ENCODE results near the gene TTN.

The TTN gene

GRCh38 chr2:178756843-178757242, 50.4 kb downstream of the TTN start:
- no peaks in the 10 kb centered on the region for H3K9me3 ChIP-seq (ENCODE audit: control insufficient read depth, insufficient read depth, low read length)
- no peak for DNase-seq (ENCODE audit: low read depth, low spot score)
- no peaks in the 10 kb centered on the region for H3K4me1 ChIP-seq (ENCODE audit: control insufficient read depth, insufficient read depth, low read length)
- WGBS (ENCODE audit: insufficient coverage, insufficient read length), result no CpG with 5 or more reads among the region's 2 CpGs
- no peaks in the 10 kb centered on the region for H3K27me3 ChIP-seq (ENCODE audit: control insufficient read depth, insufficient read depth, low read length)
- no peak overlapping the region for H3K27ac ChIP-seq (ENCODE audit: low read length)
- H3K4me3 ChIP-seq (ENCODE audit: low read length), result no peak overlapping the region
- H3K36me3 ChIP-seq (ENCODE audit: control insufficient read depth, insufficient read depth, low read length), result no peaks in the 10 kb centered on the region

- no peaks in the 10 kb centered on the region for H3K9me3 ChIP-seq (ENCODE audit: control insufficient read depth, insufficient read depth, low read length)
- no peaks in the 10 kb centered on the region for H3K27me3 ChIP-seq (ENCODE audit: control insufficient read depth, insufficient read depth, low read length)
- WGBS (ENCODE audit: insufficient coverage, insufficient read length), result no CpG with 5 or more reads among the region's 7 CpGs
- H3K4me1 ChIP-seq (ENCODE audit: control insufficient read depth, insufficient read depth, low read length), result no peaks in the 10 kb centered on the region
- H3K36me3 ChIP-seq (ENCODE audit: control insufficient read depth, insufficient read depth, low read length), result no peaks in the 10 kb centered on the region
- H3K27ac ChIP-seq (ENCODE audit: low read length), result no peak overlapping the region
- H3K4me3 ChIP-seq (ENCODE audit: low read length), result no peak overlapping the region
- DNase-seq (ENCODE audit: low read depth, low spot score), result no peak
Observed at GRCh38 chr2:178756343-178756742, 50.9 kb downstream of the TTN start.

GRCh38 chr2:178747767-178748166, 59.5 kb downstream of the TTN start:
- Histone ChIP-seq H3K4me3 (ENCODE audit: low read length) (no peak overlapping the region), H3K27me3 (ENCODE audit: control insufficient read depth, insufficient read depth, low read length) (no peaks in the 10 kb centered on the region), H3K9me3 (ENCODE audit: control insufficient read depth, insufficient read depth, low read length) (no peaks in the 10 kb centered on the region), H3K4me1 (ENCODE audit: control insufficient read depth, insufficient read depth, low read length) (no peaks in the 10 kb centered on the region), H3K27ac (ENCODE audit: low read length) (no peak overlapping the region), H3K36me3 (ENCODE audit: control insufficient read depth, insufficient read depth, low read length) (no peaks in the 10 kb centered on the region)
- DNase-seq (ENCODE audit: low read depth, low spot score), result no peak

- WGBS (ENCODE audit: insufficient coverage, insufficient read length), result no CpG with 5 or more reads among the region's 4 CpGs
- no peaks in the 10 kb centered on the region for H3K4me1 ChIP-seq (ENCODE audit: control insufficient read depth, insufficient read depth, low read length)
- no peaks in the 10 kb centered on the region for H3K27me3 ChIP-seq (ENCODE audit: control insufficient read depth, insufficient read depth, low read length)
Observed at GRCh38 chr2:178734518-178734917, 72.7 kb downstream of the TTN start.

GRCh38 chr2:178733975-178734374, 73.2 kb downstream of the TTN start:
- Histone ChIP-seq H3K27ac (ENCODE audit: low read length) (no peak overlapping the region), H3K27me3 (ENCODE audit: control insufficient read depth, insufficient read depth, low read length) (no peaks in the 10 kb centered on the region), H3K4me3 (ENCODE audit: low read length) (no peak overlapping the region), H3K9me3 (ENCODE audit: control insufficient read depth, insufficient read depth, low read length) (no peaks in the 10 kb centered on the region), H3K36me3 (ENCODE audit: control insufficient read depth, insufficient read depth, low read length) (no peaks in the 10 kb centered on the region), H3K4me1 (ENCODE audit: control insufficient read depth, insufficient read depth, low read length) (no peaks in the 10 kb centered on the region)
- DNase-seq (ENCODE audit: low read depth, low spot score), result no peak
- no CpG with 5 or more reads among the region's 2 CpGs for WGBS (ENCODE audit: insufficient coverage, insufficient read length)

More at GRCh38 chr2:178734518-178734917, 72.7 kb downstream of the TTN start:
- Histone ChIP-seq H3K9me3 (ENCODE audit: control insufficient read depth, insufficient read depth, low read length) (no peaks in the 10 kb centered on the region), H3K4me3 (ENCODE audit: low read length) (no peak overlapping the region), H3K27ac (ENCODE audit: low read length) (no peak overlapping the region), H3K36me3 (ENCODE audit: control insufficient read depth, insufficient read depth, low read length) (no peaks in the 10 kb centered on the region)
- DNase-seq (ENCODE audit: low read depth, low spot score), result no peak

- Histone ChIP-seq H3K4me1 (ENCODE audit: control insufficient read depth, insufficient read depth, low read length) (no peaks in the 10 kb centered on the region), H3K27ac (ENCODE audit: low read length) (no peak overlapping the region), H3K9me3 (ENCODE audit: control insufficient read depth, insufficient read depth, low read length) (no peaks in the 10 kb centered on the region), H3K4me3 (ENCODE audit: low read length) (no peak overlapping the region), H3K27me3 (ENCODE audit: control insufficient read depth, insufficient read depth, low read length) (no peaks in the 10 kb centered on the region), H3K36me3 (ENCODE audit: control insufficient read depth, insufficient read depth, low read length) (no peaks in the 10 kb centered on the region)
- WGBS (ENCODE audit: insufficient coverage, insufficient read length), result no CpG with 5 or more reads among the region's 3 CpGs
- DNase-seq (ENCODE audit: low read depth, low spot score), result no peak
Observed at GRCh38 chr2:178732913-178733312, 74.3 kb downstream of the TTN start.

- H3K27me3 ChIP-seq (ENCODE audit: control insufficient read depth, insufficient read depth, low read length), result no peaks in the 10 kb centered on the region
- H3K4me3 ChIP-seq (ENCODE audit: low read length), result no peak overlapping the region
- WGBS (ENCODE audit: insufficient coverage, insufficient read length), result no CpG with 5 or more reads among the region's 5 CpGs
- H3K36me3 ChIP-seq (ENCODE audit: control insufficient read depth, insufficient read depth, low read length), result no peaks in the 10 kb centered on the region
- no peak overlapping the region for H3K27ac ChIP-seq (ENCODE audit: low read length)
- no peaks in the 10 kb centered on the region for H3K9me3 ChIP-seq (ENCODE audit: control insufficient read depth, insufficient read depth, low read length)
- no peak for DNase-seq (ENCODE audit: low read depth, low spot score)
- H3K4me1 ChIP-seq (ENCODE audit: control insufficient read depth, insufficient read depth, low read length), result no peaks in the 10 kb centered on the region
Observed at GRCh38 chr2:178731300-178731699, 75.9 kb downstream of the TTN start.

GRCh38 chr2:178730049-178730448, 77.2 kb downstream of the TTN start:
- Histone ChIP-seq H3K4me3 (ENCODE audit: low read length) (no peak overlapping the region), H3K27me3 (ENCODE audit: control insufficient read depth, insufficient read depth, low read length) (no peaks in the 10 kb centered on the region), H3K9me3 (ENCODE audit: control insufficient read depth, insufficient read depth, low read length) (no peaks in the 10 kb centered on the region), H3K27ac (ENCODE audit: low read length) (no peak overlapping the region), H3K4me1 (ENCODE audit: control insufficient read depth, insufficient read depth, low read length) (no peaks in the 10 kb centered on the region), H3K36me3 (ENCODE audit: control insufficient read depth, insufficient read depth, low read length) (no peaks in the 10 kb centered on the region)
- no peak for DNase-seq (ENCODE audit: low read depth, low spot score)
- no CpG with 5 or more reads among the region's 2 CpGs for WGBS (ENCODE audit: insufficient coverage, insufficient read length)

- H3K4me1 ChIP-seq (ENCODE audit: control insufficient read depth, insufficient read depth, low read length), result no peaks in the 10 kb centered on the region
- no peaks in the 10 kb centered on the region for H3K36me3 ChIP-seq (ENCODE audit: control insufficient read depth, insufficient read depth, low read length)
- no peaks in the 10 kb centered on the region for H3K27me3 ChIP-seq (ENCODE audit: control insufficient read depth, insufficient read depth, low read length)
- no peak for DNase-seq (ENCODE audit: low read depth, low spot score)
- H3K9me3 ChIP-seq (ENCODE audit: control insufficient read depth, insufficient read depth, low read length), result no peaks in the 10 kb centered on the region
- WGBS (ENCODE audit: insufficient coverage, insufficient read length), result no CpG with 5 or more reads among the region's 5 CpGs
- H3K27ac ChIP-seq (ENCODE audit: low read length), result no peak overlapping the region
- no peak overlapping the region for H3K4me3 ChIP-seq (ENCODE audit: low read length)
Observed at GRCh38 chr2:178723786-178724346, 83.4 kb downstream of the TTN start.

- H3K27me3 ChIP-seq (ENCODE audit: control insufficient read depth, insufficient read depth, low read length), result no peaks in the 10 kb centered on the region
- no peak overlapping the region for H3K4me3 ChIP-seq (ENCODE audit: low read length)
- no peaks in the 10 kb centered on the region for H3K9me3 ChIP-seq (ENCODE audit: control insufficient read depth, insufficient read depth, low read length)
- no CpG with 5 or more reads among the region's 3 CpGs for WGBS (ENCODE audit: insufficient coverage, insufficient read length)
- H3K27ac ChIP-seq (ENCODE audit: low read length), result no peak overlapping the region
- no peaks in the 10 kb centered on the region for H3K36me3 ChIP-seq (ENCODE audit: control insufficient read depth, insufficient read depth, low read length)
- DNase-seq (ENCODE audit: low read depth, low spot score), result no peak
- H3K4me1 ChIP-seq (ENCODE audit: control insufficient read depth, insufficient read depth, low read length), result no peaks in the 10 kb centered on the region
Observed at GRCh38 chr2:178722296-178722695, 84.9 kb downstream of the TTN start.

- no peaks in the 10 kb centered on the region for H3K27me3 ChIP-seq (ENCODE audit: control insufficient read depth, insufficient read depth, low read length)
- no peaks in the 10 kb centered on the region for H3K4me1 ChIP-seq (ENCODE audit: control insufficient read depth, insufficient read depth, low read length)
- WGBS (ENCODE audit: insufficient coverage, insufficient read length), result no CpG with 5 or more reads among the region's 9 CpGs
Observed at GRCh38 chr2:178718988-178719387, 88.2 kb downstream of the TTN start.

More at GRCh38 chr2:178718988-178719387, 88.2 kb downstream of the TTN start:
- no peak for DNase-seq (ENCODE audit: low read depth, low spot score)
- Histone ChIP-seq H3K36me3 (ENCODE audit: control insufficient read depth, insufficient read depth, low read length) (no peaks in the 10 kb centered on the region), H3K9me3 (ENCODE audit: control insufficient read depth, insufficient read depth, low read length) (no peaks in the 10 kb centered on the region), H3K4me3 (ENCODE audit: low read length) (no peak overlapping the region), H3K27ac (ENCODE audit: low read length) (no peak overlapping the region)
